ENCODE data around the gene UCHL1.

Gene UCHL1

DNA sequence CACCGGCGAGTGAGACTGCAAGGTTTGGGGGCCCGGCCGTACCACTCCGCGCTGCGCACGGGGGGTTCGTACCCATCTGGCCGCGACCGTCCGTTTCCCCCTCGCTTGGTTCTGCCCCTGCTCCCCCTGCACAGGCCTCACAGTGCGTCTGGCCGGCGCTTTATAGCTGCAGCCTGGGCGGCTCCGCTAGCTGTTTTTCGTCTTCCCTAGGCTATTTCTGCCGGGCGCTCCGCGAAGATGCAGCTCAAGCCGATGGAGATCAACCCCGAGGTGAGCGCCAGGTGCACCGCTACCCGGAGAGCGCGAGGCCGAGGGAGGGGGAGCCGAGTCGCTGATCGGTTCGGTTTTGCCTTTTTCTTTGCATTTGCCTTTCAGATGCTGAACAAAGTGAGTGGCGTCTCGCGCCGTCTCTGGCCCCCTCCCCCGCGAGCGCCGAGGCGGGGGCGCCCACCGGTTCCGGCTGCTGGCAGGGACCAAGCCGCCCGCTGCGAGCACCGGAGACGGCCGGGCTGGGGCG, at the start of gene UCHL1:
Gene UCHL1 (plus strand): TSS at position 189 of the 517 bp plus-strand sequence. CDS start 49 bp downstream, at position 238.
- in situ Hi-C loops (cut with MboI; ENCODE audit: low sequenced_read_pairs) = no loop called here

DNA sequence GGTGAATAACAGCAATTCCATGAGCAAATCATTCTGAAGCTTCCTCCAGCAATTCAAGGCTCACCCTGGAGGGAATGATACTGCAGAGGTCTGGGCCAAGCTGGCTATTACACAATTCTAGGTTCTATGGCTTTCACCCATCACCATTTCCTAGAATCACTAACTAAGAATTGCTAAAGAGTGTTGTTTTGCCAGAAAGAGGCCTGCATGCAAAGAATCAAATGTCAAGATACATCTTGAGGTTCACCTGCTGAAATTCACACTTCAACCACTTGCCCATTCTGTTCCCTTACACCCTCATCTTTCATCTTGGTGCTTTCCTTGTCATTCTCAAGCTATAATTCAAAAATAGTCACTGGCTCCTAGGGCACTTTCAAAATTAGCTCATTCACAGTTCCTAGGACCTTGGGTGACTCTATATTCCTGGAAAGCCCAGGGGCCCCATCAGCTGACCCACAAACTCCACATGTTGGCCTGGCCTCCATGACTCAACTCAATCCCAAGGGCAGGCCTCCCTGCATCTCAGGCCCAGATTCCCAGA, 49.4 kb upstream of the UCHL1 start:
- in situ Hi-C loops (cut with MboI; ENCODE audit: low sequenced_read_pairs) = loop anchor here (25.0 kb wide), 1 partner anchor 220 kb away; no protein-coding TSS in a partner anchor

DNA sequence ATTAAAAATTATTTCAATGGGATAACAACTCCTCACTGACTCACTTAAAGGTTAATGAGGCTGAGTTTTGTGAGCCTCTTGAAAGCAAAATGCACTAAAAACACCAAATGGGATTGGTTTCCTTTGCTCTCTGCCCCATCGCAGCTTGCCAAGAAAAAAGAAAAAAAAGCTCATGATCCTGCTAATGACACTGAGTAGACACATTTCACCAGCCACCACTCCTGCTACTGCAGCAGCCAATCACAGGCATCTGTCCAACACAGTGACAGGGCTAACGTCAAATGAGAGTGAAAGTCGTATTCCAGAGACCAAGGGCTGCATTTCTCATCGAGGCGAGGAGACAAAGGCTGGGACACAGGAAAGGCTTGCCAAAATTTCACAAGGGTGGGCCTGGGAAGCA, 47.5 kb upstream of the UCHL1 start:
- in situ Hi-C loops (cut with MboI; ENCODE audit: low sequenced_read_pairs) = loop anchor here (25.0 kb wide), 1 partner anchor 222 kb away; no protein-coding TSS in a partner anchor

DNA sequence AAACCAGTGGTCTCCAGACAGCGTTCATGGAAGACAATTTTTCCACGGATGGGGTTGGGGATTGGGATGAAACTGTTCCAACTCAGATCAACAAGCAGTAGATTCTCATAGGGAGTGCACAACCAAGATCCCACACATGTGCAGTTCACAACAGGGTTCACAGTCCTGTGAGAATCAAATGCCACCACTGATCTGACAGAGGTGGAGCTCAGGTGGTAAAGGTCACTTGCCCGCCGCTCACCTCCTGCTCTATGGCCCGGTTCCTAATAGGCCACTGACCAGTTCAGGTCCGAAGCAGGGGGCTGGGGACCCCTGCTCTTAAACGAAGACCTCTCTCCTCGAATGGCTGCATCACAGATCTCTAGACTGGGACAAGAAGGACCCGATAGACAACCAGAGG, 46.8 kb upstream of the UCHL1 start:
- in situ Hi-C loops (cut with MboI; ENCODE audit: low sequenced_read_pairs) = loop anchor here (25.0 kb wide), 1 partner anchor 223 kb away; no protein-coding TSS in a partner anchor

DNA sequence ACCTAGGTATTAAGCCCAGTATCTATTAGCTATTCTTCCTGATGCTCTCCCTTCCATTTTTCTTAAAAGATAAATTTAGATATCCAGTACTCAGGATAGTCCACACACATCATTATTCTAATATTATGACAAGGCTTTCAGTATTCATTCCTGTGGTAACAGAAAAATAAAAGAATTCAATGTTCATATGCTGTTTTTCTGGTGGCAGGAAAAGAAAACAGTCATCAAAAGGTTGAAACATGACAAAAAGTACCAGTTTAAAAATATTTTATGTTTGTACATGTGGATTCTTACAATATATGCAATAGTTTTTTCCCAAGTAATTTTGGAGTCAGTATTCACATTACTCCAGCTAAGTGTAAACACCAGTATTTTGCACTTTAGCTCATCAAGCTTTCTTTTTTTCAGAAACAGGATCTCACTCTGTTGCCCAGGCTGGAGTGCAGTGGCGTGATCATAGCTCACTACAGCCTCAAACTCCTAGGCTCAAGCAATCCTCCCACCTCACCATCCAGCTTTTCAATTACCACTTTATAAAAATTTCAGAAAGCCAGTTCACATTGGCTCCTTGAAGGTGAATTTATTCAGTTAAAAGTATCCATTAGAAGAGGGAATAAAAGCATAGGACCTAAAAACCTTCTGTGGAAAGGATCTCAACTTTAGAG, 44.6 kb upstream of the UCHL1 start:
- in situ Hi-C loops (cut with MboI; ENCODE audit: low sequenced_read_pairs) = loop anchor here (25.0 kb wide), 1 partner anchor 225 kb away; no protein-coding TSS in a partner anchor

DNA sequence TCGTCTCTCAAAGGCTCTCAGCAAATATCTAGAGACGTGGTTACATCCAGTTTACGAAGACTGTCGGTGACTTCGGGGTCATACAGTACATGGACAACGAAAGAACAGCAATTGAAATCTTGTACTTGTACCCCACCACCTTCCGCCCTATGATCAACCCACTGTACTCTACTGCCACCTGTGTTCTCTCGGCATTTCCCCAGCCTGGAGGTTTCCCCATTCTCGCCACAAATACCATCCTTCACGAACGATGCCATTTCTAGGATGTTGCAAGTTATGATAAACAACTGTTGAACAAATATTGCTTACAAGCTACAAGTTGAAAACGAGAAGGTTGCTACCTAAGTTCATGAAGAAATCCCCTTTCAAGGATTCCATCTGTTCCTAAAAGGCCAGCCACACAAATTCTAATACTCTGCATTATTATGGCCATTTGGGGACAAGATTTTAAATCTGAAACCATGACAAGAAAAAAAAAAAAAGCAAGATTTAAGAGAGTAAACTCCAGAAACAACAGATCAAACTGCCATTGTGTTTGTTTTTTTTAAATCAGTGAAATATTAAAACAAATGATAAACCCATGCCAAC, 44.0 kb upstream of the UCHL1 start:
- in situ Hi-C loops (cut with MboI; ENCODE audit: low sequenced_read_pairs) = loop anchor here (25.0 kb wide), 1 partner anchor 225 kb away; no protein-coding TSS in a partner anchor

DNA sequence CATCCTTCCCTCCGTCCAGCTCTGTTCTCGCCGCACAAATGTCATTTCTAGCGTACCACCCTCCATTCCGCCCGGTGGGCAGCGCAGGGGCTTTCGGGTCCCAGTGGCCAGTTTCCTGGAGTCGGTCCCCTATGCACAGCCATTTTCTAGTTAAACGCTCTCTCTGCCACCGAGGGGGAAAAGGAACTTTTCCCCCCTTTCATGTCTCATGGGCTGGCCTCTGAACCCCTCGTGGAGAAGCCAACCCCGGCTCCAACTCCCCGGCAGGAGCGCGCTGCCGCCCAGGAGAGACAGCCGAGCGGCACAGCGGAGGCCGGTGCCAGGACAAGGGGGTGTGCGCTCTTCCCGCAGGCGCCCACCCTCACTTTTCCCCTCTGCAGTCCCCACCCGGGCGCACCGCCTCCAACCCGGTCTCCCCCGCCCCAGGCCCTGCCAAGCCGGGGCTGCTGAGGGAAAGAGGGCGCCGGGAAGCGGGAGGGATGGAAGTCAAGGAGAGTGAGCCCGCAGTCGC, 43.0 kb upstream of the UCHL1 start:
- in situ Hi-C loops (cut with MboI; ENCODE audit: low sequenced_read_pairs) = loop anchor here (25.0 kb wide), 1 partner anchor 226 kb away; no protein-coding TSS in a partner anchor

DNA sequence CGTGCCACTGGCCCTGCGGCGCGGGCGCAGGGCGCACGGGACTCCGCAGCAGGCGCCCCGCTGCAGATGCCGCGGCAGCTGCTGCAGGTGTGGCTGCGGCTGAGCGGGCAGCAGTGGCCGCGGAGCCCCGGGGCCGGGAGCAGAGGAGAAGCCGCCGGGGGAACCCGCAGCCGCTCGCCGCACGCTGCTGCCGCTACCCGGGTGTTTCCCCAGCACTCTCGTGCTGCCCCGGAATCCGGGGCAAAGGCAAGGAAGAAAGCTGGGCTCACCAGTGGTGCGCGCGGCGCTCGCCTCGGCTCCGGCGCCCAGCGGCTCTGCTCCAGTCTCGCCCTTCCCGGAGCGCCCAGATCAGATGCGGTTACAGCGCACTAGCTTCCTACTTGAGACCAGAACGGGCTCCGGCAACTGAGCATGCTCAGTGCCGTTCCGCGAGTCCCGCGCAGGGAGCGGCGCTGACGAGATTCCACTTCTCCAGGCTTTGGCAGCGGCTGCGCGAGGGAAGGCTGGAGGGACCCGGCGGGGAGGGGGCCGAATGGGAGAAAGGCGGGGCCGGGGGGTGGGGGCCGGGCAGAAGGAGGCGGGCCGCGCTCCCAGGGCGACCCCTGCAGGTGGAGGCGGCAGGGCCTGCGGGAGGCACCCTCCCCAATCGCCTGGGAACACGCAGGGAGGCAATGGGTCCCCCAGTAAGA, 42.4 kb upstream of the UCHL1 start, which contains the start of gene APBB2:
Gene APBB2 (minus strand): TSS at position 407 of the 689 bp plus-strand sequence. CDS start 181,288 bp downstream, outside the sequence.
- in situ Hi-C loops (cut with MboI; ENCODE audit: low sequenced_read_pairs) = loop anchor here (25.0 kb wide), 1 partner anchor 227 kb away; no protein-coding TSS in a partner anchor

DNA sequence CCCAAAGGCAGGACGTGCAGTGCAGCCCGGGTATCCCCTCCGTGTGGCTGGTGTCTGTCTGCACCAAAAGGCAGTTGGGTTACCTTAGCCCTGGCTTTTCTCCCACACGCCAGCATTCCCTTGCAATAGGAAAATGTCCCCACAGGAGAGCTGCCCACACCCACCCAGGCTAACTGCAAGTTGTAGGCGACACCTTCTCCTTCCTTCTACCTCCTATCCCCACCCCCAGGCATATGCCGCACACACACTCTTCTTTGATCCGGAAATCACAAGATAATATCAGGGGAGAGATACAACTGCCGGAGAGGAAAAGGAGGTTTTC, 41.9 kb upstream of the UCHL1 start:
- in situ Hi-C loops (cut with MboI; ENCODE audit: low sequenced_read_pairs) = loop anchor here (25.0 kb wide), 1 partner anchor 227 kb away; no protein-coding TSS in a partner anchor

DNA sequence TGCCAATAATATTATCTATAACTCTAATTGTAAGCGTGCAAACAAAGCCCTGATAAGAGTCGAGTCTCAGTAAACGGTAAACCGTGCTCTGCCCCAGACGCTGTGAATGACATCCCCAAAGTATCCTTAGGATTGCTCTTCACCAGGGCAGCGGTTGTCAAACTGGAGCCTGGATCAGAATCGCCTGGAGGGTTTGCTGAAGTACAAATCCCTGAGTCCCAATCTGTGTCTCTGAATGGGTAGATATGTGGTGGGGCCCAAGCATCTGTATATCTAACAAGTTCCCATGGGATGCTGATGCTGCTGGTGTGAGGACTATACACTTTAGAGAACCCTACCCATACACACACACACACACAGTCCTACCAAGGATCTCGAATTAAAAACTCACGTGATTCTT, 41.6 kb upstream of the UCHL1 start:
- in situ Hi-C loops (cut with MboI; ENCODE audit: low sequenced_read_pairs) = loop anchor here (25.0 kb wide), 1 partner anchor 228 kb away; no protein-coding TSS in a partner anchor

DNA sequence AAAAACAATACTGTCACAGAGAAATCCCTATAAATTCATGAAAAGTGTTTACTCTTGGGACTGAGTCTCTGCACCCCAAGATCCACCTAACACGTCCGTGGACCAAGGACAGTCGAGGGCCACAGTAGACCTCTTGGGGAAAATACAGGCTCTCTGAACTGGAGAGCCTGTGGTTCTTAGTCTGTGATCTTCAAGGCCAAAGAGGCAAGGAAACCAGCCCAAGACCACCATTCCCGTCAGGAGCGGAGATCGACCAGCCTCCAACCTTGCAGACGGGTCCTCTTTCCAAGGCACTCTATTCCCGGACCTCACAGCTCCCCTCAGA, 40.8 kb upstream of the UCHL1 start:
- in situ Hi-C loops (cut with MboI; ENCODE audit: low sequenced_read_pairs) = loop anchor here (25.0 kb wide), 1 partner anchor 229 kb away; no protein-coding TSS in a partner anchor

DNA sequence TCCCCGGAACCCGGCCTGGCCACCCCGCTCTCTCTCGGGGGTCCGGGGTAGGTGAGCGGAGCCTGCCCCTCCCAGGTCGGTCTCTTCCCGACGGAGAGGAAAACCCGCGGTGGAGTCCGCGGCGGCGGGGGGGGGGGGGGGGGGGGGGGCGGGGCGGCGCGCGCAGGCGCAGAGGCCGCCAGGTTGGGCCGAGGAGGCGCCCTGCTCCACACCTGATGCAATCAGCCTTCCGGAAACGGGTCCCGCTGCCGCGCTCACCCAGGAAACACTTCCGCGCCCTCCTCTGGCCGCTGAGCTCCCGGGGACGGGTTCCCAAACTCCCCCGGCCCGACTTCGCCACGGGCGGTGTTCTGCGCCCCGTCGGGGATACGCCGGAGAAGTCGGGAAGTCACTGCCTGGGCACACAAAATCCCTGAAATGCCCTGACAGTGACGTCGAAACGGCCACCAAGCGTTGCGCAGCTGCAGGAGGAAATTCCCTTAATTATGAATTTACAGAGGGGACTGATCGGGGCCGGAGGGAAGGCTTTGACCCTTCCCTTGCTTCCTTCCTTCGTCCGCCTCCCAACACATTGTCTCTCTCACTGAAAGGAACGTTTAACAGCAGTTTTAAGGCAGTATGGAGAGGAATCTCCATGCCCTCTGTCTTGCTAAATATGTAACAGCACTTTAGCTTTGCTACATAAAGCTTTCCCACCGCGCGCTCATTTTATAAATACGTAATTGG, 40.3 kb upstream of the UCHL1 start:
- in situ Hi-C loops (cut with MboI; ENCODE audit: low sequenced_read_pairs) = loop anchor here (25.0 kb wide), 1 partner anchor 229 kb away; no protein-coding TSS in a partner anchor

DNA sequence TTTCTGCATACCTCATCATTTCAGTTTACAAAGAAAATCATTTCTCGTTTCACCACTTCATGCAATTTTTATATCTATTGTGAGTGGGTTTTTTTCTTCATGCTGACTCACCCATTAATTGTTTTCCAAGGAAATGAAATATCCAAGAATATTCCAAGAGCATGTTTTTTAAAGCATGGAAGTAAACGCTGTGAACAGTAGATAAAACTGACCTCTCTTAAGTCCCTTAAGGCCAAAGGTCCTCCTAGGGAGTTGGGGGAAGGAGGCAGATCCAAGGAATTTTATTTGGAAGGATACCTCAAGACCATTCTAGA, 39.8 kb upstream of the UCHL1 start:
- in situ Hi-C loops (cut with MboI; ENCODE audit: low sequenced_read_pairs) = loop anchor here (25.0 kb wide), 1 partner anchor 230 kb away; no protein-coding TSS in a partner anchor

DNA sequence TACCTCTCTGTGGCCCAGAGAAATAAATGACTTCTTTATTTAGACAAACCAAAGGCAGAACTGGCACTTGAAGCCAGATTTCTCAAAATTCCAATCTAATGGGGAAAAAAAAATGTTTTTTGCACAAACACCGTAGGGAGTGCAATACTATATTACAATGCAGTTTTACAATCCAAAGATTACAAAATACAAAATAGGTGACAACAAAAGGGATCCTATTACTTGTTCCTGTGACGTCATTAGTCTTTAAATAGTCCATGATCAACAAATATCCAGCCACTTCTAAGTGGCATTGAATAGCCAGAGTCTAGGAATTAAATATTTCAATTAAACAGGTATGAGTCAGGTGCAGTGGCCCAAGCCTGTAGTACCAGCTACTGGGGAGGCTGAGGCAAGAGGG, 39.4 kb upstream of the UCHL1 start:
- in situ Hi-C loops (cut with MboI; ENCODE audit: low sequenced_read_pairs) = loop anchor here (25.0 kb wide), 1 partner anchor 230 kb away; no protein-coding TSS in a partner anchor

DNA sequence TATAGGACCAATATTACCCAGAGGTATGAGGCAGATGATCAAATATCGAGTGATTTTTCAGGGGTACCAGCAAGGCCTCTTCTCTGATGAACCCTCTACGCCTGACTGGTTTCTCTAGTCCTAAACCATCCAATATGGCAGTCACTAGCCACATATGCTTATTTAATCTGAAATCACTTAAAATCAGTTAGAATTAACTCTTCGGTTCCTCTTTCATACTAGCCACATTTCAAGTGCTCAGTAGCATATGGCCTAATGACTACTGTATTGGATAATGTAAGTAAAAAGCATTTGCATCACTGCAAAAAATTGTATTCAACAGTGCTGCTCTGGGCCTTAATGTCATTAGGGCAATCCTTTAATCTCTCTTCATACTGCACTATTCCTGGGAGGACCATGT, 38.0 kb upstream of the UCHL1 start:
- in situ Hi-C loops (cut with MboI; ENCODE audit: low sequenced_read_pairs) = loop anchor here (25.0 kb wide), 1 partner anchor 231 kb away; no protein-coding TSS in a partner anchor

DNA sequence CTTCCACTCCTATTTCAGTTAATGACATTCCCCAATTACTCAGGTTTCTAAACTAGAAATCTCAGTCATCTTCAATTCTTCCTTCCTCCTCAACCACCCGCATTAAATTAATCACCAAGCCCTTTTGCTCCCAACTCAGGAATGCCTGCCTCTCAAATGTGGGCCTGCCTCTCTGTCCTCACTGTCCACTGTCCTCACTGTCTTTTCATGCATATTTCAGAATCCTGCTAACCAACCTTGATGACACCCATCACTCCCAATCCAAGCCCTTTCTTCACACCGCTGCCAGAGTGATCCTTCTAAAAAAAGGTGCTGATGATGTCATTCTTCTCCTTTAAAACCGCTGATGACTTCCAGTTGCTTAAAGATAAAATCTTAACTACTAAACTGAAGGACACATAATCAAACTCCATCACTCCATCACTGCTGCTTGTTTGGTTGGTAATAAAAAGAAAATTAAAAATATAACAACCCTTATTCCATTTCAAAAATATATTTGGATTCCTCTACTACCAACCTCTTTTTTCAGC, 37.2 kb upstream of the UCHL1 start:
- in situ Hi-C loops (cut with MboI; ENCODE audit: low sequenced_read_pairs) = loop anchor here (25.0 kb wide), 1 partner anchor 232 kb away; no protein-coding TSS in a partner anchor

DNA sequence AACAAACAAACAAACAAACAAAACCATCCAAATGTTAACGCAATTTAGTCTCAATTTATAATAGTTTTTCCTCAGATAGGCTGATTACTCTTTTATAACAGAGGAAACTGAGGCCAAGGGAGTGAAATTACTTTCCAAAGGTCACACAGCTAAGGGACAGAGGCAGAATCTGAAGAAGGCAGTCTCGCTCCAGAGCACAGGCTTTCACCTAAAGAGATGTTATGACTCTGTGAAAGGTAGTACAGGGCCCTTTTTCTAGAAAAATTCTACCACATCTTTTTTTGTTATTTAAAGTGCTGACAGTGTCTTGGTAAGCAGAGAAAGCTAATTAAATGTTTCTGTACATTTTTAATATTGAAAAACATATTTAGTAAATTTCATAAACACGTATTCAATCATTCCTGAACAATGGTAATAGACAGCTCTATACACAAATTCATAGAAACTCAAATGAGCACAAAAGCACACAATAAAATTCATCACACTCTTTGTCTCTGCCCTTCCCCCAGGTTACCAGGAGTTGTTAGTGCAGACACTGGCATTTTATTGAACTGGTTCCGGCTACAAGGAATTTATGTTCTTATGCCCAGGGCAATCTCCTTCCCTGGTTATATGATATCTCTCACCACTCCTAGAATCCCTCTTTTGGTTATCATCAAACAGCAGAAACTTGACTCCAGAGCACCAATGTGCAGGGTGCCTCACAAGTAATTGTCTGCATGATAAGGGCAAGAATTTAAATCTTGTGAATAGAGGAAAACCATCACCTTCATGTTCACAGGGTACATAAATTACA, 34.7 kb upstream of the UCHL1 start:
- in situ Hi-C loops (cut with MboI; ENCODE audit: low sequenced_read_pairs) = loop anchor here (25.0 kb wide), 1 partner anchor 235 kb away; no protein-coding TSS in a partner anchor

DNA sequence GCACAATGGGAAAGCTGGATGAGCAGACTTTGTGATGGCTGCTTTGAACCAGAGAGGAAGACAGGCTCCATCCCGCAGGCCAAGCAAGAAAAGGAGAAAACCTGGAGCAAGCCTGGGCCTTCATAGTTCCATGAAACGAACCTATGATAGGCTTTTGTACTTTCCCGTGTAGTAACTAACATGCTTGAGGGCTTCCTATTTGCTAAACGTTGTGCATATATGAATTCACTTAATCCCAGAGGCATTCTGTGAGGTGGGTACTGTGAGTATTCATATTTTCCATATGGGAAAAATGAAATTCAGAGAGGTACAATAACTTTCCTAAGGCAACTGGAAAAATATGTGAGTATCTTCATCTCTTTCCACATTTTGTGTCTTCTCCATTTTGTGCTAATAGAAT, 28.8 kb upstream of the UCHL1 start:
- in situ Hi-C loops (cut with MboI; ENCODE audit: low sequenced_read_pairs) = no loop called here

DNA sequence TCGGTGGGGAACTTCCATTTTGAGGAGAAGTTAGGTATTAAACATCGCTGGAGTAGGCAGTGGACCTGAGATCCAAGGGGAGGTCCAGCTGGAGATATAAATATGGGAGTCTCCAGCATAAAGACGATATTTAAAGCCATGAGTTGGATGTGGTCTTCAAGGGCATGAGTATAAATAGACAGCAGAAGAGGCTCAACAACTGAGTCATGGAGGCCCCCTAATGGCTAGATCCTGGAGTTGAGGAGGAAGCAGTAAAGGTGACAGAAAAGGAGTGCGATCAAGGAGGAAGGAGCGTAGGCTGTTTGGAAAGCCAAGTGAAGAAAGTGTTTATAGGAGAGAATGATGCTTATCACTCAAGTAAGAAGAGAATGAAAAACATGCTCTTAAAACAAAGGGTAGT, 24.3 kb upstream of the UCHL1 start:
- in situ Hi-C loops (cut with MboI; ENCODE audit: low sequenced_read_pairs) = no loop called here
